Tongue (tissue), 2 donors: ENCODE data around the gene GRIN2A. TPM values are rescaled to one million over a fixed set of nuclear protein-coding genes. Genes with fewer than 3 reads are reported as not detected.
A peak's percentile ranks its signal among the peaks of the same experiment; 100 is the strongest.

ENCODE experiments used
- DNase-seq: peaks from one replicate; pipeline ENCODE4 v3.0.0-alpha.2; 2015
- total RNA-seq: library from RNA; depleted of rRNA; stranded (reverse); fragments of >200 nt; gene quantifications from one replicate; pipeline ENCODE4 v1.2.3, GENCODE V29; 2014

The GRIN2A gene
- total RNA-seq, 1 donor from 2014 or later = 0.82 TPM

DNA sequence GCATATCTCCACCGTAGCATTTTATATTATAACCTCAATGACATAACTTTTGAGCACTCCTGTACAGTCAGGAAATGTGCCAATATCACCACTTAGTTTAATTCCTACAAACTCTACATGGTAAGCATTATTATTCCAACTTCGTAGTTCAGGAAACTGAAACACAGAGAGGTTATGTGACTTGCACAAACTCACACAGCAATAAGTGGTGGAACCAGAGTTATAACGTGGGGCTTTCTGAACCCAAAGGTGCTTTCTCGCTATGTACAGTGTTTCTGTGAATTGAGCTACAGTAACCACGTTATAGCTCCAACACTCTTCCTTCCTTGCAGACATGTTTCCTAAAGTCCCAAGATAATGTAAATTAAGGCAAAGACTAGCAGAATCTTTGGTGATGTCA, 330.2 kb downstream of the GRIN2A start:
- DNase-seq = no peak

DNA sequence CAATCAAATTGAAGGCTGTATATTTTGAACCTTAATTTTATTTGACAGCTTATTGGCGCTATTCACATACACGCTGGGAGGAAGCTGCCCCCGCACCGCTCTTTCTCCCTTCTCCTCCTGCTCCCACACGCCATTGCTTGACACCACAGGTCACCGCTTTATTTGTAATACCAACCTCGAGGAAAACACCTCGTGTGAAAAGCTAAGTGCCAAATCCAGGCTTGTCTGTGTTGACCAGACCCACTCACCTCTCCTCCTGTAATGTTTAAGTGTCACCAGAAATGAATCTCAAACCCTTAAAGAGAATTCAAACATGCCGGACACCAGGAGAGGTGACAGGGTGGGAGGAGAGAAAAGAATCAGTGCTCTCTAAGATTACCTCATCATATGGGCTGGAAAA, 331.4 kb downstream of the GRIN2A start:
- no peak for DNase-seq

DNA sequence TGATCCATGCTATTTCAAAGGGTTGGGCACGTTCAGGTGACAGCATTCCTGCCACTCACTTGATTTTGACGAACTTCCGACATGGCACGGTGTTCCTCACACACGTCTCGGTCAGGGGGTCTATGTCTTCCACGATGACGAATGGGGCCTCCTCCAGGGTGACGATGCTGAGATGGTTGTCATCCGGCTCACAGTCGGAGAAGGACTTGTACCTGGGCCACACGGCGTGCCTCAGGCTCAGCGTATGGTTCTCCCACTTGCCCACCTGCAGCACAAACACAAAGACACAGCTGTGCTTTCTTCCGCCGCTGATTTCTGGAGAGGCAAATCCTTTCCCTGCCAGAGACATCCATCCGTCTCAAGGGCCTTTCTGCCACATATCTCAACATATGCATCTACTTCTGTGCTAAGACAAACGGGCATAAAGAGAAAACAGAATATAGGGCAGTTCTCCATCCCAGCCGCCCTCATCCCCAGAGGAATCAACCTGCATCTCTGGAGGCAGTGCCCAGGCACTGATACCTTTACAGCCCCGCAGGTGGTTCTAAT, 332.5 kb downstream of the GRIN2A start:
- DNase-seq = no peak

GRCh38 chr16:9847146-9847545, 335.1 kb downstream of the GRIN2A start:
- DNase-seq = no peak

DNA sequence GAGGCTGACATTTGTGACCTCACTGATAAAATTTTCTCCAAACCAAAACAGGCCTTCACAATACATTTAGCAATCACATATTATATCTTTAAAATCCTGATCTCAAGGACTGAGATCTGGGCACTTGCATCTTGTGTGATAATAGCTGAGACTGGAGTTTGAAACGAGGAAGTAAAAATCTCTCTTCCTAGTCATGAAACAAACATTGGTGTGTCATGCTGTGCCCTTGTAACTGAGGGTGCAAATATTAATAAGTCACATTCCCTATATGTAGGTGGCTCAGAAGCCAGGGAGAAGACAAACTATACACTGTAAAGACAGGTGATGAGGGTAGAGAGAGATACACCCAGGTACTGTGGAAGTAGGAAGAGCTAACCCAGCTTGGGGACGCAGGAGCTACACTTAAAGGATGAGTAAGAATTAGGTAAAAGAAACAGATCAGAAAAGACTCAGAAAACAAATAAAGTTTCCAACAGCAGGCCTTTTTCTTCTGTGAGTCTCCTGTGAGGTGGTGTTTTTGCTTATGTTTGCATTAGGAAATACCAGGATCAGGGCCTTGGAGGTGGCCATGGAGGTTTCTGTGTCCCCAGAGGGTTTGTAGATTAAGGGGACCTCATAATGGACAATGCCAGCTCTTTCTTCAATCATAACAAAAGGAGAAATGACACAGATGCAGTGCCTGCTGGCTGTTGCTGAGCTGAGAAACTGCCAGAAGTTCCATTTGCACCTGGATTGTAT, 335.7 kb downstream of the GRIN2A start:
- peak; percentile 17 for DNase-seq

GRCh38 chr16:9845661-9846361, 336.4 kb downstream of the GRIN2A start:
- no peak for DNase-seq

DNA sequence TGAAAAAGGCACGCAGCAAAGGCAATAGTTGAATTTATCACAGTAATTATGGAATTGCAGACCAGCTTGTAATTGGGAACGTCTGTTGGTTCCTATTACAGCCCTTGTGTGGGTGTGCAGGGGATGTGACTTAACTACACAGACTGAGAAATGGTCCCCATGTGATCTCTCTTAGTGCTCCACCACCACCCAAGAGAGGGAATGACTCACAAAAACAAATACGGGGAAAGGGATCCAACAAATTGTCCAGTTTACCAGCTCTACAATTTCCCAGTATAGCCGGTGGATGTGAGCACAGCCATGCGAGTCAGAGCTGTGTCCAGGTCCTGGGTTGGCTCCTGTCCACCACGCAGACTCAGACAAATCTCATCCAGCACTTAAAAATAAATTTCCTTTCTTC, 337.9 kb downstream of the GRIN2A start:
- no peak for DNase-seq

DNA sequence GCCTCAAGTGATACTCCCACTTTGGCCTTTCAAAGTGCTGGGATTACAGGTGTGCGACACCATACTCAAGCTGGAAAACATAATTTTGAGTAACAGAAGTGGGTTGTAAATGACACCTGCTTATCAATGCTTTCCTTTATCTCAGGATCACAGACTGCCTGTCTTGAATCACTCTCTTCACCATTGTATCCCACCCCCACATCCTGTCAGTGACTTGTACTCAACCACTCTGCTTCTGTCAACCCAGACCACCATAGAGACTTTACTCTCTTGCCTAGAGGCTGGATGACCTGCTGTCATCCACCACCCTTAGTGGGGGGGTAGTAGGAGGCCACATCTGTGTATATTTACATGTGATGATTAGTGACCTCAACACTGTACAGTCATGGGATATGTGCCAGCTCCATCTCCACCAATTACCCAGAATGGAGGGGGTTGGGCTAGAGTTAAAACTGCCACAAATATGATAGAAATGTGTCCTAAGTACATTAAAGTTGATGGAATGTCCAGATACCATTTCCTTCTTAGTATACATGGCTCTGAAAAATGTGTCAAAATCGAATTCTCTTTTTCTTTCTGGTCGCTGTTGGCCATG, 338.7 kb downstream of the GRIN2A start:
- no peak for DNase-seq

GRCh38 chr16:9840761-9841665, 341.2 kb downstream of the GRIN2A start:
- no peak for DNase-seq

GRCh38 chr16:9837481-9837880, 344.7 kb downstream of the GRIN2A start:
- no peak for DNase-seq

DNA sequence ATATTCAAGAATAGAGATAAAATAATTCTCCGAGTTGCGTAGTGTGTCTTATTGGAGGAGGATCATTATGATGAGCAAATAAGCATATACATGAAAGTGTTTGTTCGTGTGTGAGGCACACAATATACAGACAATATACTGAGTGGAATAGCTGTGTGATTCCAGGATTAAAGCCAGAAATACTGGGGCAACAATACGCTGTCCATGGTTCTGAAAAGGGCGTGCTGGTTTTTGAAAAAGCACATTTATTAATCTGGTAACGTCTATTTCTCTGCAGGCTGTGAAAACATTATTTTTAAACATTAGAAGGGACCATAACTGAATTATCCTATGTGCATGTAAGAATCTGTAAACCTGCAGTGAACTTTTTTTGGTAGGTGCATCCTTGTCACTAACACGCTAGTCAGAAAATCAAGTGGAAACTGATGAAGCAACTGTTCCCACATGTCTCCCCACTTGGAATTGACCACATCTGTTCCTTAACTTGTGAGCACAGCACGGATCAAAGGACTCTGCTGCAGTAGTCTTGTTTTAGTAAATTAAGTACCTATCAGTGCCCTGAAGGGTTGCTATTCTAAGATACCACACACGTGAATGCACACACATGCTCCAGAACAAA, 346.0 kb downstream of the GRIN2A start:
- peak; percentile 73 for DNase-seq

GRCh38 chr16:9827062-9827752, 355.0 kb downstream of the GRIN2A start:
- no peak for DNase-seq

DNA sequence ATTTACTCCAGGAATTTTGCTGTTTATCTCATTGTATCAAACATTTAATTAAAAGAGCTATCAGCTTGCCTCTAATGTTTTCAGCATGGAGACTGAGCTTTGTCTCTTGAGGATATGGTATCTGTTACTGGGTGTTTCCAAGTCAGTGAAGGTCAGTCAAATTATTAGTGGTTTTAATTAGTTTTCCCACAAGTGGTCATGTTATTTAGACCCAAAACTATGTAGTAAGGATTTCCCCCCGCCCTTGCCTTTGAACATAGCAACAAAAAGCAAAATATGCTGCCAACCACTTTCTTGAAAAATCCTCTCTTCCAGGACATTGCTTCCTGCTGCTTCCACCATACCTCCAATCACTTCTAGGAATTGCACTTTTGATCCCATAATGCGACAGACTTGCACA, 355.6 kb downstream of the GRIN2A start:
- no peak for DNase-seq

DNA sequence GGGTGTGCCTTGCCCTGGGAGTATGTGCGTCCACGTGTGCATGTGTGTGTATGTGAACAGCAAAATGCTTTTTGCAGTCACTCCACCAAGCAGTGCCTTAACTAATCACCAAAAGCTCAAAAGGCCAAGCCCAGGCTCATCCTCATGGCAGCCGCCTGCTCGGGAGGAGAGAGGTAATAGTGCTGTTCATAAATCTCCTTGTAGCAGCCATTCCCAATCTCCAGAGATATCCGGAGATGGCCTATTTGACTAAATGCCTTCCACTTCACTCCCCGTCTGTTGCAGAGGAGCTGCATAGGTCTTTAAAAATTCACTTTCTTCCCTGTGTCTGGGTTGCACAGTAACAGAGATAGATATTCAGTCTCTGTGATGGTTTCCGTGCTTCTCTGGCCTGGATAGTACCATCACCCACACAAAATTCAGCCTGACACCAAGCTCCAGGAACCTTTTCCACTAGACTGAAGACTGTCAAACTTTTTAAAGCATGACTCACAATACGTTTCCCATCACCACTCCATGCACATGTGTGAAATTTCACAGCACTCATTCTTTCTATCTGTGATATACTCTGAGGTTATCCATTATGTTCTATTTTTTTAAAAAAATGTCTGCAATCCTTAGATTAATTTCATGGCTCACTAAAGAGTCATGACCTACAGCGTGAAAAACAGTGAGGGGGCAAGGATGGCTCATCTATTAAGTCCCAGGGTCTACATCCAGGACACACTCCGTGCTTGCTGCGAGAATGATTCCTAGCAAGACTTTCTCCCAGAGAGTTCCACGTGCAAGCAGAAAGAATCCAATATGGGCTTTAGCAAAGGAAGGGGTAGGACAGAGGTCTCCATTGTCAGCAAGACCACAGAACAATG, 357.8 kb downstream of the GRIN2A start:
- no peak for DNase-seq

GRCh38 chr16:9823510-9823909, 358.7 kb downstream of the GRIN2A start:
- DNase-seq = no peak

GRCh38 chr16:9821970-9822369, 360.3 kb downstream of the GRIN2A start:
- DNase-seq = no peak

- no peak for DNase-seq
Observed at GRCh38 chr16:9821331-9821730, 360.9 kb downstream of the GRIN2A start.

- peak; percentile 39 for DNase-seq
Observed at GRCh38 chr16:9820476-9821246, 361.6 kb downstream of the GRIN2A start.

GRCh38 chr16:9818702-9819101, 363.5 kb downstream of the GRIN2A start:
- DNase-seq = no peak
